D721Med (cell line): ENCODE data around the gene NAV2.

Experiments used
- DNase-seq: peaks from one replicate; pipeline ENCODE4 v3.0.0; 2011; ENCODE audit warnings: low spot score; ENCODE audit not compliant: insufficient read length
- FAIRE-seq: peaks from 2 replicates; lab custom pipeline; 2011; peaks lifted over from hg19 to GRCh38; lab: Jason Lieb, UNC
- CTCF ChIP-seq: IDR thresholded peaks from 2 replicates; pipeline ENCODE4 v1.5.1; 2012; ENCODE audit warnings: mild to moderate bottlenecking, control low read depth; ENCODE audit not compliant: insufficient read depth; ENCODE audit errors: missing control alignments

The NAV2 gene

GRCh38 chr11:19952911-19953310 lies 240.3 kb downstream of the NAV2 start:
- DNase-seq: no peak
- no peak for FAIRE-seq
- no peak for TF ChIP-seq CTCF

- no peak for TF ChIP-seq CTCF
- DNase-seq: no peak
- FAIRE-seq: no peak
Measured at GRCh38 chr11:19953336-19953735, 240.7 kb downstream of the NAV2 start.

GRCh38 chr11:19953909-19954308 lies 241.3 kb downstream of the NAV2 start:
- DNase-seq (no peak), FAIRE-seq (no peak)
- no peak for TF ChIP-seq CTCF

- TF ChIP-seq CTCF: no peak
- DNase-seq (no peak), FAIRE-seq (no peak)
Measured at GRCh38 chr11:19954899-19955298, 242.3 kb downstream of the NAV2 start.

- no peak for TF ChIP-seq CTCF
- FAIRE-seq (no peak), DNase-seq (no peak)
Measured at GRCh38 chr11:19955660-19956059, 243.0 kb downstream of the NAV2 start.

- no peak for FAIRE-seq
- no peak for DNase-seq
- TF ChIP-seq CTCF: no peak
Measured at GRCh38 chr11:19956228-19956627, 243.6 kb downstream of the NAV2 start.

- TF ChIP-seq CTCF: no peak
- FAIRE-seq (no peak), DNase-seq (no peak)
Measured at GRCh38 chr11:19957294-19957943, 244.8 kb downstream of the NAV2 start.
